H1 (cell line): Measurements from ENCODE around the gene OR6N1.

Source experiments
- CEBPB ChIP-seq: IDR thresholded peaks from 2 replicates; pipeline ENCODE4 v1.6.1; 2012; ENCODE audit warnings: low read depth, low read length
- CTBP2 ChIP-seq: IDR thresholded peaks from 2 replicates; pipeline ENCODE4 v1.7.0; 2011; ENCODE audit warnings: borderline replicate concordance, mild to moderate bottlenecking, moderate library complexity, mixed read lengths, low read length; ENCODE audit not compliant: insufficient read depth, insufficient read length
- EGR1 ChIP-seq: IDR thresholded peaks from 2 replicates; pipeline ENCODE4 v1.6.1; 2011; ENCODE audit warnings: low read depth, low read length, borderline replicate concordance
- JUN ChIP-seq: IDR thresholded peaks from 2 replicates; pipeline ENCODE4 v1.6.1; 2011; ENCODE audit warnings: low read depth, mild to moderate bottlenecking, improper control_type of control experiment, low read length
- KDM1A ChIP-seq: fragments of 200-600, 300-600 bp; sonication (generic); IDR thresholded peaks from 2 replicates; pipeline ENCODE4 v1.7.1; 2016; ENCODE audit warnings: mild to moderate bottlenecking, low read length, borderline replicate concordance
- NRF1 ChIP-seq: IDR thresholded peaks from 2 replicates; pipeline ENCODE4 v1.6.1; 2011; ENCODE audit warnings: mild to moderate bottlenecking, low read depth, low read length, improper control_type of control experiment
- POLR2A ChIP-seq, 2 experiments: IDR thresholded peaks; 1 replicate in 1 of 2; 2 replicates in 1 of 2; pipeline ENCODE4 v1.6.1; 2011; ENCODE audit warnings: low read depth in 2 of 2, low read length in 2 of 2, mild to moderate bottlenecking in 2 of 2; ENCODE audit errors: control extremely low read depth in 1 of 2
- RBBP5 ChIP-seq: IDR thresholded peaks from 2 replicates; pipeline ENCODE4 v1.7.1; 2012; ENCODE audit warnings: low read depth, mild to moderate bottlenecking, inconsistent platforms, low read length, moderate library complexity, borderline replicate concordance
- RXRA ChIP-seq: IDR thresholded peaks from 2 replicates; pipeline ENCODE4 v1.6.1; 2011; ENCODE audit warnings: low read depth, mild to moderate bottlenecking, low read length, moderate library complexity; ENCODE audit not compliant: insufficient read depth
- SRF ChIP-seq: IDR thresholded peaks from 2 replicates; pipeline ENCODE4 v1.6.1; 2011; ENCODE audit warnings: mild to moderate bottlenecking, low read depth, low read length, moderate library complexity
- TEAD4 ChIP-seq: IDR thresholded peaks from 2 replicates; pipeline ENCODE4 v1.6.1; 2012; ENCODE audit warnings: low read depth, low read length, inconsistent platforms, mixed read lengths
- TF ChIP-seq, protein P1 (sequence below), 3 experiments: IDR thresholded peaks; 1 replicate in 2 of 3; 2 replicates in 1 of 3; pipeline versions ENCODE4 v1.5.1 to v1.6.1; 2011; ENCODE audit warnings: low read length in 3 of 3, mild to moderate bottlenecking in 3 of 3, inconsistent platforms in 2 of 3, low read depth in 1 of 3, moderate library complexity in 1 of 3; ENCODE audit not compliant: insufficient read depth in 1 of 3; ENCODE audit errors: control extremely low read depth in 1 of 3

DNA sequence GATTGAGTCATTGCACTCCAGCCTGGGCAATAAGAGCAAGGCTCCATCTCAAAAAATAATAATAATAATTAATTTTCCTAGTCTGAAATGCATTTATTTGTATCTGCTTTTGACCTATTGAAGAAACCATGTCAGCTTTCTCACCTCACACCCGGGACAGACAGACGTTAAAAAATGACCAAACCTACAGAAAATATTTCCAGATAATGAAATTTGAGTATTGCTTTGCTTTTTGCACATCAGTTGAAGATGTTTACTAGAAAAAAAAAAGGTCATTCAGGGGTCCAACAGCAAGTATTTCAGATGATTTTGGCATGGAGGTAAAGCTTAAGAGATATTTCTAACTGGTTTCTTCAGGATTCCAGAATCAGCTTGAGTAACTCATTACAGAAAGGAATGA, 17.6 kb downstream of the OR6N1 start, which contains the start of gene OR6K6:
- TF ChIP-seq, protein P1, sequence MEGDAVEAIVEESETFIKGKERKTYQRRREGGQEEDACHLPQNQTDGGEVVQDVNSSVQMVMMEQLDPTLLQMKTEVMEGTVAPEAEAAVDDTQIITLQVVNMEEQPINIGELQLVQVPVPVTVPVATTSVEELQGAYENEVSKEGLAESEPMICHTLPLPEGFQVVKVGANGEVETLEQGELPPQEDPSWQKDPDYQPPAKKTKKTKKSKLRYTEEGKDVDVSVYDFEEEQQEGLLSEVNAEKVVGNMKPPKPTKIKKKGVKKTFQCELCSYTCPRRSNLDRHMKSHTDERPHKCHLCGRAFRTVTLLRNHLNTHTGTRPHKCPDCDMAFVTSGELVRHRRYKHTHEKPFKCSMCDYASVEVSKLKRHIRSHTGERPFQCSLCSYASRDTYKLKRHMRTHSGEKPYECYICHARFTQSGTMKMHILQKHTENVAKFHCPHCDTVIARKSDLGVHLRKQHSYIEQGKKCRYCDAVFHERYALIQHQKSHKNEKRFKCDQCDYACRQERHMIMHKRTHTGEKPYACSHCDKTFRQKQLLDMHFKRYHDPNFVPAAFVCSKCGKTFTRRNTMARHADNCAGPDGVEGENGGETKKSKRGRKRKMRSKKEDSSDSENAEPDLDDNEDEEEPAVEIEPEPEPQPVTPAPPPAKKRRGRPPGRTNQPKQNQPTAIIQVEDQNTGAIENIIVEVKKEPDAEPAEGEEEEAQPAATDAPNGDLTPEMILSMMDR (IDR thresholded peaks at IDR 0.05; ENCODE audit: control extremely low read depth in 1 of 3, insufficient read depth in 1 of 3, low read depth in 1 of 3, low read length in 3 of 3), result no peak
- no peak for TF ChIP-seq EGR1
- no peak for TF ChIP-seq JUN
- TF ChIP-seq SRF, result no peak
- TF ChIP-seq CEBPB, result no peak
- TF ChIP-seq POLR2A (IDR thresholded peaks at IDR 0.05; ENCODE audit: control extremely low read depth in 1 of 2, low read depth in 2 of 2, low read length in 2 of 2), result no peak
- no peak for TF ChIP-seq NRF1
- no peak for TF ChIP-seq RXRA
- TF ChIP-seq KDM1A, result no peak
- TF ChIP-seq RBBP5, result no peak
- TF ChIP-seq TEAD4, result no peak
- TF ChIP-seq CTBP2, result no peak
